ENCODE measurements around the gene UGT1A8.

The UGT1A8 gene

DNA sequence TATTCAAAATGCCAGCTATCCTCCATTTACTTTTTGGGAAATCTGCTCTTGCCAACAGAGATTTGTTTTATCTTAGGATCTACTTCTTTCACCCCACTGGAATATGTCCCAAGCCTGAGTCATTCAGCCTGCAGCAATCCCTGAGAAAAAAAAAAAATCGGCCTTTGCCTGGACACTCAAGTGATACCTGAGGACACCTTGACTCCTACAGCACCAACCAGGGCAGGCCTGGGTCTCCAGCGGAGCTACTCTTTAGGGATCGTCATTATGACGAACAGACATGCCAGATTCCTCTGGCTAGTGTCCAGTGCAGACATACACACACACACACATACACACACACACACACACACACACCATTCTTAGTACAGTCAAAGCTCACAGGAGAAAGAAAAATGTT is 73.0 kb downstream of the UGT1A8 start:
- in situ Hi-C loops (cut with HindIII; ENCODE audit: low pct_ligation_motif_present, low sequenced_read_pairs): no loop called here
- Histone ChIP-seq H3K36me3 (replicated peaks) (no peaks in the 10 kb centered on the region), H3K4me3 (ENCODE audit: low read depth, low read length) (no peak overlapping the region), H3K27ac (no peak overlapping the region), H3K27me3 (replicated peaks) (no peaks in the 10 kb centered on the region)
- DNase-seq: no peak
- TF ChIP-seq, protein P1, sequence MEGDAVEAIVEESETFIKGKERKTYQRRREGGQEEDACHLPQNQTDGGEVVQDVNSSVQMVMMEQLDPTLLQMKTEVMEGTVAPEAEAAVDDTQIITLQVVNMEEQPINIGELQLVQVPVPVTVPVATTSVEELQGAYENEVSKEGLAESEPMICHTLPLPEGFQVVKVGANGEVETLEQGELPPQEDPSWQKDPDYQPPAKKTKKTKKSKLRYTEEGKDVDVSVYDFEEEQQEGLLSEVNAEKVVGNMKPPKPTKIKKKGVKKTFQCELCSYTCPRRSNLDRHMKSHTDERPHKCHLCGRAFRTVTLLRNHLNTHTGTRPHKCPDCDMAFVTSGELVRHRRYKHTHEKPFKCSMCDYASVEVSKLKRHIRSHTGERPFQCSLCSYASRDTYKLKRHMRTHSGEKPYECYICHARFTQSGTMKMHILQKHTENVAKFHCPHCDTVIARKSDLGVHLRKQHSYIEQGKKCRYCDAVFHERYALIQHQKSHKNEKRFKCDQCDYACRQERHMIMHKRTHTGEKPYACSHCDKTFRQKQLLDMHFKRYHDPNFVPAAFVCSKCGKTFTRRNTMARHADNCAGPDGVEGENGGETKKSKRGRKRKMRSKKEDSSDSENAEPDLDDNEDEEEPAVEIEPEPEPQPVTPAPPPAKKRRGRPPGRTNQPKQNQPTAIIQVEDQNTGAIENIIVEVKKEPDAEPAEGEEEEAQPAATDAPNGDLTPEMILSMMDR (IDR thresholded peaks at IDR 0.05; ENCODE audit: low read depth, low read length, missing control alignments): no peak

GRCh38 chr2:233691443-233692433 is 74.3 kb downstream of the UGT1A8 start:
- no peak for DNase-seq
- TF ChIP-seq, protein P1 (IDR thresholded peaks at IDR 0.05; ENCODE audit: low read depth, low read length, missing control alignments): no peak
- H3K27me3 ChIP-seq (replicated peaks): no peaks in the 10 kb centered on the region
- no peak overlapping the region for H3K4me3 ChIP-seq (ENCODE audit: low read depth, low read length)
- in situ Hi-C loops (cut with HindIII; ENCODE audit: low pct_ligation_motif_present, low sequenced_read_pairs): no loop called here
- H3K27ac ChIP-seq: no peak overlapping the region
- no peaks in the 10 kb centered on the region for H3K36me3 ChIP-seq (replicated peaks)

GRCh38 chr2:233692648-233693047 is 75.2 kb downstream of the UGT1A8 start, which contains the start of gene UGT1A6:
Gene UGT1A6, plus strand, starts transcription at chr2:233692890. Its CDS starts 115 bp downstream, at chr2:233693005.
- DNase-seq: no peak
- H3K4me3 ChIP-seq (ENCODE audit: low read depth, low read length): no peak within 1 kb of the TSS
- H3K27ac ChIP-seq: no peak within 1 kb of the TSS
- no peaks in the 10 kb centered on the region for H3K27me3 ChIP-seq (replicated peaks)
- H3K36me3 ChIP-seq (replicated peaks): no peaks in the 10 kb centered on the region
- TF ChIP-seq, protein P1 (IDR thresholded peaks at IDR 0.05; ENCODE audit: low read depth, low read length, missing control alignments): no peak
- in situ Hi-C loops (cut with HindIII; ENCODE audit: low pct_ligation_motif_present, low sequenced_read_pairs): no loop called here

- Histone ChIP-seq H3K4me3 (ENCODE audit: low read depth, low read length) (no peak overlapping the region), H3K27me3 (replicated peaks) (no peaks in the 10 kb centered on the region), H3K36me3 (replicated peaks) (no peaks in the 10 kb centered on the region), H3K27ac (no peak overlapping the region)
- in situ Hi-C loops (cut with HindIII; ENCODE audit: low pct_ligation_motif_present, low sequenced_read_pairs): no loop called here
- TF ChIP-seq, protein P1 (IDR thresholded peaks at IDR 0.05; ENCODE audit: low read depth, low read length, missing control alignments): no peak
- no peak for DNase-seq
Observed at GRCh38 chr2:233693963-233694362, 76.5 kb downstream of the UGT1A8 start.

GRCh38 chr2:233698740-233699139 is 81.3 kb downstream of the UGT1A8 start:
- in situ Hi-C loops (cut with HindIII; ENCODE audit: low pct_ligation_motif_present, low sequenced_read_pairs): no loop called here

More at GRCh38 chr2:233698740-233699139, 81.3 kb downstream of the UGT1A8 start:
- TF ChIP-seq, protein P1 (IDR thresholded peaks at IDR 0.05; ENCODE audit: low read depth, low read length, missing control alignments): no peak
- Histone ChIP-seq H3K27me3 (replicated peaks) (no peaks in the 10 kb centered on the region), H3K27ac (no peak overlapping the region), H3K4me3 (ENCODE audit: low read depth, low read length) (no peak overlapping the region), H3K36me3 (replicated peaks) (no peaks in the 10 kb centered on the region)
- DNase-seq: no peak
